Pons (tissue), 1 donor: ENCODE results near the gene CAMK2G.

Experiments
- DNase-seq: peaks from one replicate; pipeline ENCODE4 v3.0.0-alpha.2; 2016; ENCODE audit warnings: low spot score

CAMK2G gene

DNA sequence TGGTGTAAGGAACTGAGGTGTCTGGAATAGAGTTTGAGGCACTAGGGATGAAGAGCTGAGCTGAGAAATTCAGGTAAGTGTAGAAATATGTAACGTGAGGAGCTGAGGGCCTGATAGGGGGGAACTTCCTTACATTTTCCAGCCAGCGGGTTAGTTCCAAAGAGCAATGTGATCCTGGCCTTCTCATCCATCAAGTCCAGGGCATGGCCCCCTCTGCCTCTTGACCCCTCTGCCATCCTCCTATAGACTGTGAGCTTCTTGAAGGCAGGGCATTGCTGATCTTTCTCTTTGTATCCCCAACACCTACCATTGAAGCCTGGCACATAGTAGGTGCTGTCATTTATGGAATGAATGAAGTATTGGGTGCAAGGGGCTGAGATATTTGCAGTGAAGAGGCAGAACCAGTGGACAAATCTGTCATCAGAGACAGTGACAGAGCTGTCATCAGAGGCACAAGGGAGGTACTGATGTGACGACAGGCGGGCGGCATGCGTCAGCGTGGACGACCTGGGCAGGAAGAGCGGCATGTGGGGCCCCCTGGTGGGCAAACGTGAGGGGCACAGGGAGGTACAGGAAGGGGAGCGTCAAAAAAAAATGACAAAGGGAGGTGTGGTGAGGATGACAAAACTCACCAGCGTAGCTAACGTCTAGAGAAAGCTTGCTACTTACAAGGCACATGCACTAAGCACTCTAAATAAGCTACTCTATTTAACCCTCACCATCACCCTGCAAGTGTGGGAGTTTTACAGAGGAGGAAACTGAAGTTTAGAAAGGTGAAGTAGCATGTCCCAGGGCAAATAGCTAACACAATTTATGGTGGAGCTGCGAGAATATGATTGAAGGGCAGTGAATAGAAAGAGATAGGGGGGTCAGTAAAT, 5.2 kb upstream of the CAMK2G start:
- peak; percentile 66 for DNase-seq

DNA sequence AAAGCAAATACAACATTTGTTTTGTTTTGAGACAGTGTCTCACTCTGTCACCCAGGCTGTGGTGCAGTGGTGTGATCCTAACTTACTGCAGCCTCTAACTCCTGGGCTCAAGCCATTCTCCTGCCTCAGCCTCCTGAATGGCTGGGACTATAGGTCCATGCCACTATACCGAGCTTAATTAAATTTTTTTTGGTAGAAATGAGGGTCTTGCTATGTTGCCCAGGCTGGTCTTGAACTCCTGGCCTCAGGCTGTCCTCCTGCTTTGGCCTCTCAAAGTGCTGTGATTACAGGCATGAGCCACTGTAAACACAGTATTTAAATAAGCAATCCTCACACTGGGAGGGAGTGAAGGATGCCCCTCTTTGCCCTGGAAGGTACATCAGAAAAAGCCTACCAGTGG, 4.0 kb upstream of the CAMK2G start:
- DNase-seq = no peak

DNA sequence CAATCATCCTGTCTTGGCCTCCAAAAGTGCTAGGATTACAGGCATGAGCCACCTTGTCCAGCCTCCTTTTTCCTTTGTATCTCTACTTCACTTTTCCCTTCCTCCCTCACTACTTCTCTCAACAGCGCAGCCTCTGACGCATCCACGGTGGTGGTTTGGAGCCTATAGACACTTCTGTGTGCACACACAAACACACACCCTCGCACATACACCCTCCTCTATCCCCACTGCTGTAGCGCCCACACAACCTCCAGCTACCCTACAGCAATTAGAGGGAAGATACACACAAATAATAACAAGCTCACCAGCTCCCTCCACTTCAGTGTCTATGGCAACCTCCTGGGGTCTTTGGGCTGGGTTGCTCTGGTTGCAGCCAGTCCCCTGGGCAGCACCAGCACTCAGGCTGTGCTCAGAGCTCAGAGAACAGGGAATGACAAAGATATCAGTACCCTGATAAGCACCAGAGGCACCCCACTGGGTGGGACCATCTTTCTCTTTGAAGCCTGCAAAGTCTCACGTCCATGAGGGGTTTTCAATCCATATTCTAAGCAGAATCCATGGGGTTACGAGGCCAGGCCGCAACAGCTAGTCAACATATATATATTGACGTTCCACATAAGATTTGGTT, 3.3 kb upstream of the CAMK2G start:
- DNase-seq = no peak

DNA sequence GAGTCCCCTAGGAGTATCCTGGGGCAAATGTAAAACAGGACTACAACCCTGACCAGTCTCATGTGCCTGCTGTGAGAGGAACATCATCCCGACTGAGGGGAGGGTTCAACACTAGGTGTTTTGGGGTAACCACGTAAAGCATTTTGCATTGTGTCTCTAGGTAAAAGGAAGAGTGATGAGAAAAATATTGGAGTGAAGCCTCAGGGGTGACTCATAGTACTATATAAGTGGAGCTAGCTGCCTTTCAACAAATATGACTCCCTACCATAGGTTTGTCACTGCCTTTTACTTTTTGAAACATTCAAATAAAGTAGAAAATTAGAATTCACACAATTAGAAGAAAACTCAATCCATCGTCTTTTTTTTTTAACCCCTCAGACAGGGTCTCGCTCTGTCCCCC, 2.6 kb upstream of the CAMK2G start:
- DNase-seq = no peak

DNA sequence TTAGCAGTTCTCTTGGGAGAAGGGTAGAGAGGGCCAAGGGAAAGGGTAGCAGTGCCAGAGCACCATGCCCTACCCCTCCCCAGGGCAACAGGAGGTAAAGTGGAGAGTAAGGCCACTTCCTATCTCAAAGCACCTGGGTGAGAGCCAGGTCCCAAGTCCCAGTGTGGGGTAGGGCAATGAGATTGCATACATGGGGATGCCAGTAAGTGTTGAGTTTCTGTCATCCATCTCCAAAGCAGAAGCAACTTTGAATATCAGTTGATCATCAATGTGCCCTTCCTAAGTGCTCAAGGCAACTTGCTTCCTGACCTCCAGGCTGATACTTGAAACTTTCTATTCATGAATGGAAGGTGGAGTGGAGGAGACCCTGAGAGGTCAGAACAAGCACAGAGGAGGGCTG, 2.2 kb upstream of the CAMK2G start:
- DNase-seq = no peak

GRCh38 chr10:73876157-73876556, 1.8 kb upstream of the CAMK2G start:
- DNase-seq = no peak

GRCh38 chr10:73875139-73875475, 752 bp upstream of the CAMK2G start:
- peak; percentile 29 for DNase-seq

DNA sequence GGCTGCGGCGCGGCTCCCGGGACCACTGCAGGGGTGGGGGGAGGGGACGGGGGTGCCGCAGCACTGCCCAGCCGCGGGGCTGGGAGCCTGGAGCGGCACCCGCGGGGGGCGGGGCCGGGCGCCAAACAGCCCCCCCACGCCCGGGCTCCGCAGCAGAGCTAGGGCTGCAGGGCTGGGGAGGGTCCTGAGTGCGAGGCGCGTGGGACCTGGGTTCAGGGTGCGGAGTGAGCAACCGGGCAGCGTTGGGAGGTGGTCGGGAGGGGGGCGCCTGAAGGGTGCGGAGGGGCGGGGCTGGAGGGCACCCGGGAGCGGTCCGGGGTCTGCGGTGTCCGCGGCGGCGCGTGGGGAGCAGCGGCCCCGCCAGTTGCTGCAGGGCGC, 528 bp downstream of the CAMK2G start:
- no peak for DNase-seq

DNA sequence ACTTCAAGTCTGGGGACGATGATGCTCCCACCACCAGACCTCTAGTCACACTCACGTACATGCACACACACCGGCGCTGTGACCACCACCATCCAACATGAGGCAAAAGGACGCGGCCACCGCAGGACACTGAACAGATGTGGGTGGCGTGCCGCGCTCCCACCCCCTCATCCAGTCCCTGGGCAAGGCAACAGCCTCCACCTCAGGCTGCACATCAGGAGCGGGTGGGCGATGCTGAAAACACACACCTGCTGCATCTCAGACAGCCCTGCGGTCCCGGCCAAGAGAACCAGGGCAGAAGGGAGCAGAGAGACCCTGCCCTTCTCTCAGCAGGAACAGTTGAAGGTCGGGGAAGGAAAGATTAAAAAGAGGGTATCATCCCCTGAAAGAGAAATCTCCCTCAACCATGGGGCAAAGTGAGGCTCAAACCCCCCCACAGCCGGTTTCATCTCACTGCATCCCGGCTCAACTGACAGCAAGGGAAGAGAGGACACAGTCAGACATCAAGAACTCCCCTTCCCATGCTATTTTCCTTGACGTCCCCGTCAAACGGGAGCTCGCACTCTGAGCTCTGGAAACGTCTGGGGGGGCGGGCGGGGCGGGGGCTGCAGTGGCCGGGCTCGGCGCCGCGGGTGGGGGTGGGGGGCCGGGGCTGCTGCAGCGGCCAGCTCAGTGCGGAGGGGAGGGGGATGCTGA, 1.1 kb downstream of the CAMK2G start:
- no peak for DNase-seq

GRCh38 chr10:73872190-73872710, 2.1 kb downstream of the CAMK2G start:
- no peak for DNase-seq

- no peak for DNase-seq
Measured at GRCh38 chr10:73871295-73872189, 2.8 kb downstream of the CAMK2G start.

DNA sequence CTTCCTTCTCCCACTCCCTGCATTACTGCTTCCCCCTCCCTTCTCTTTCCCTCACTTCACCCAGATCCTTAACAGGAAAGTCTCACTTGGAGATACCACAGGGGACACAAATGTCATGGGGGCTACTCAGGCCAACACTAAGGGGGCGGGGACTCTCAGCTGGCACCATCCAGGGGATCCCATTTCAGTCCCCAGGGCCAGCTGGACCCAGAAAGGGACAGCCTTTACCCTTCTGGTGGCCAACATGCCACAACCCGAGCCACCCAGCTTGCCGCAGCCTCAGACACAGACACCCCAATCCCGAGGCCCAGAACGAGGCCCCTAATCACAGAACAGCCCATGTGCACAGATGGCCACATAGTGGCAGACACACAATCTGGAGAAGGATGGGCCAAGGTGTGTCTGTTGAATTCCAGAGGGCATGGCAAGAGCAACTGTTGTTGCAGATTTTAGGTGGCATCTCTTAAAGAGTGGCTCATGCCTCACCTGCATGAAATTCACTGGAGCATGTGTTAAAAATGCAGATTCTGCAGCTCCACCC, 5.6 kb downstream of the CAMK2G start:
- no peak for DNase-seq

- DNase-seq = no peak
Measured at GRCh38 chr10:73867871-73868631, 6.3 kb downstream of the CAMK2G start.

GRCh38 chr10:73867126-73867807, 7.1 kb downstream of the CAMK2G start:
- DNase-seq = no peak

- DNase-seq = no peak
Measured at GRCh38 chr10:73866621-73867020, 7.7 kb downstream of the CAMK2G start.

DNA sequence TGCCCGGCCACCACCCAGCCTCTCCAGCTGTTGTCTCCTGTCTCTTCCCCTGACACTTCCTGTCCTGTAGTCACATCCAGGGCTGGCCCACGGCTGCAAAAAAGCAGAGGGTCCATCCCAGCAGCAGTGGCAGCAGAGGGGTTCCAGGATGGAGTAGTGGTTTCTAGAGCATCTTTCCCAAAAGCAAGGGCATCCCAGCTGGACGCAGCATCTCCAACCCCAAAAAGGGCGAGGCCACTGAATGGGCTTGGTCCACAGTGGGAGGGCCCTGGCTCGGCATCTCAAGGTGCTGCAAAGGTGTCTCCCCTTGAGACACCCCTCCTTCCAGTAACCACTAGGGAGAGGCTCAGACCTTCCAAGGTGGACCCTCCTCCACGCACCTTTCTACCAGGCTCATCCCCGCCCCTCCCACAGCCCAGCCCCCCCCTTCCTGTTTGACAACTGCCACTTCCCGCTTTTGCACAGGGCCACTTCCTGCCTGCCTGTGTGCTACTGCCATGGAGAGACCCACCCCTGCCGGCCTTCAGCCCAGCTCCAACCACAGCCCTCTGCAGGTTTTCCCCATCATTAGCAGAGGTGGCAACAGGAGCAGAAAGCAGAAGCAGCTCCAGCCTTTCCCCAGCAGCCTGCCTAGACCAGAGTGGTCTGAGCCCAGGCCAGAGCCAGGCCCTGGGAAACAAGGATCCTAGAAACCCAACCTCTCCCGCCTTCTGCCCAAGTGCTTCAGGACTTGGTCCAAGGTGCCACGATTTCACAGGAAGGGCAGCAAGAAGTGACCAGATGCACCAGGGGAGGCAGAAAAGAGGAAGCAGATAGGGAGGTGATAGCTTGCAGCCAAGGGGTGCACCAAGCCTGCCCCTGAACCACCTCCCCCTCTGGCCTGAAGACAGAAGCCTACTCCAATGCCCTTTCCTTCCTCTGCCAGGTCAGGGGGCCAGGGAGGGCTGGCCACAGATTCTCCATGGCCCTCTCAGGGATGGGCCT, 8.6 kb downstream of the CAMK2G start:
- no peak for DNase-seq

- DNase-seq = no peak
Measured at GRCh38 chr10:73865107-73865458, 9.3 kb downstream of the CAMK2G start.

- DNase-seq = no peak
Measured at GRCh38 chr10:73864229-73864628, 10.1 kb downstream of the CAMK2G start.
